ENCODE measurements around the gene JAK3. TPM values are rescaled to one million over a fixed set of nuclear protein-coding genes. Genes with fewer than 3 reads are reported as not detected.

The JAK3 gene
- 0.18 to 0.34 TPM (median 0.22 TPM) in 5 replicates for total RNA-seq (2022; extraction: Qiagen RNA extraction; ENCODE audit: low read depth)

GRCh38 chr19:17847538-17848366 lies at the start of gene JAK3:
TSS of gene JAK3 (minus strand) at chr19:17847982. CDS start at chr19:17844417, 3,565 bp downstream.

GRCh38 chr19:17871878-17872250 lies 24.1 kb upstream of the JAK3 start, which contains the start of gene SLC5A5:
TSS of gene SLC5A5 (plus strand) at chr19:17871945. CDS start at chr19:17872320, 375 bp downstream.

GRCh38 chr19:17859533-17860330 lies 11.9 kb upstream of the JAK3 start, which contains the start of gene RPL18A:
TSS of gene RPL18A (plus strand) at chr19:17859910. CDS start at chr19:17859957, 47 bp downstream.

GRCh38 chr19:17821190-17821589 lies 26.6 kb downstream of the JAK3 start, which contains the start of gene INSL3:
TSS of gene INSL3 (minus strand) at chr19:17821519. CDS start at chr19:17821506, 13 bp downstream.

GRCh38 chr19:17794731-17795494 lies 52.9 kb downstream of the JAK3 start, which contains the start of gene B3GNT3:
TSS of gene B3GNT3 (plus strand) at chr19:17795138. CDS start at chr19:17807808, 12,670 bp downstream.

Other genes with a start within 250 kb of the JAK3 start
- gene UNC13A, start 159.6 kb downstream of the JAK3 start, total RNA-seq (2022; extraction: Qiagen RNA extraction; ENCODE audit: low read depth) = 1.4 to 1.9 TPM (median 1.7 TPM) in 5 replicates
- 29.5 to 36.8 TPM (median 31.1 TPM) in 5 replicates for gene MAP1S, start 128.5 kb downstream of the JAK3 start, total RNA-seq (2022; extraction: Qiagen RNA extraction; ENCODE audit: low read depth)
- 18.0 to 19.7 TPM (median 19.0 TPM) in 5 replicates for gene FCHO1, start 96.5 kb downstream of the JAK3 start, total RNA-seq (2022; extraction: Qiagen RNA extraction; ENCODE audit: low read depth)
- gene B3GNT3, start 52.8 kb downstream of the JAK3 start, total RNA-seq (2022; extraction: Qiagen RNA extraction; ENCODE audit: low read depth) = 4.8 to 6.2 TPM (median 6.1 TPM) in 5 replicates
- gene INSL3, start 26.5 kb downstream of the JAK3 start, total RNA-seq (2022; extraction: Qiagen RNA extraction; ENCODE audit: low read depth) = 0.21 to 0.79 TPM (median 0.50 TPM) in 5 replicates
- 2,054 to 2,326 TPM (median 2,190 TPM) in 5 replicates for gene RPL18A, start 11.9 kb upstream of the JAK3 start, total RNA-seq (2022; extraction: Qiagen RNA extraction; ENCODE audit: low read depth)
- gene SLC5A5, start 24.0 kb upstream of the JAK3 start, total RNA-seq (2022; extraction: Qiagen RNA extraction; ENCODE audit: low read depth) = 0.11 to 0.35 TPM (median 0.15 TPM) in 5 replicates
- gene CCDC124, start 85.0 kb upstream of the JAK3 start, total RNA-seq (2022; extraction: Qiagen RNA extraction; ENCODE audit: low read depth) = 95.2 to 120 TPM (median 107 TPM) in 5 replicates
- gene KCNN1, start 119.1 kb upstream of the JAK3 start, total RNA-seq (2022; extraction: Qiagen RNA extraction; ENCODE audit: low read depth) = 0.51 to 1.0 TPM (median 0.71 TPM) in 5 replicates
- gene ARRDC2, start 160.2 kb upstream of the JAK3 start, total RNA-seq (2022; extraction: Qiagen RNA extraction; ENCODE audit: low read depth) = 30.2 to 40.9 TPM (median 37.0 TPM) in 5 replicates
- not detected in 5 replicates for gene IL12RB1, start 239.0 kb upstream of the JAK3 start, total RNA-seq (2022; extraction: Qiagen RNA extraction; ENCODE audit: low read depth)
- gene MAST3, start 249.8 kb upstream of the JAK3 start, total RNA-seq (2022; extraction: Qiagen RNA extraction; ENCODE audit: low read depth) = 1.6 to 2.0 TPM (median 1.9 TPM) in 5 replicates